Mucosa of descending colon (tissue), 3 donors: ENCODE results near the gene CCDC148. TPM values are rescaled to one million over a fixed set of nuclear protein-coding genes. Genes with fewer than 3 reads are reported as not detected.

Source experiments
- ATAC-seq: fragments of 200-7000 bp; cut with Tn5 transposase; one replicate; pipeline ENCODE4 v1.9.1; 2020; ENCODE audit warnings: mild to moderate bottlenecking, moderate library complexity
- DNase-seq, 3 donors: peaks; one replicate each; pipeline ENCODE4 v3.0.0-alpha.2; 2020
- H3K36me3 ChIP-seq: fragments of 200-600 bp; one replicate; pipeline ENCODE4 v1.8.0; 2021; ENCODE audit warnings: low read depth, mild to moderate bottlenecking
- H3K4me1 ChIP-seq: fragments of 200-600 bp; one replicate; pipeline ENCODE4 v1.8.0; 2021; ENCODE audit warnings: low read depth, mild to moderate bottlenecking
- H3K4me3 ChIP-seq: fragments of 200-600 bp; one replicate; pipeline ENCODE4 v1.8.0; 2021; ENCODE audit warnings: mild to moderate bottlenecking
- H3K9me3 ChIP-seq: fragments of 200-600 bp; one replicate; pipeline ENCODE4 v1.8.0; 2021; ENCODE audit warnings: mild to moderate bottlenecking
- intact Hi-C, 2 donors: fragments of 100-400 bp; cut with DNase I in 1 of 2; cut with micrococcal nuclease in 1 of 2; formaldehyde crosslinking; loops; one replicate each; pipeline versions ENCODE4 v1.11.0 to v1.11.1; 2022; cut with DNase I, micrococcal nuclease
- total RNA-seq, 3 donors: library from RNA; stranded (reverse); fragmentation: NEBNext Ultra II Directional in 2 of 3; extraction: Animal tissue kit (Norgen Biotek cat#: 25700) in 2 of 3; gene quantifications; one replicate each; pipeline versions ENCODE4 v1.2.1 to v1.2.4, GENCODE V29; 2021 to 2023
- TF ChIP-seq, protein P1 (sequence below): fragments of 200-600 bp; IDR thresholded peaks from one replicate; pipeline ENCODE4 v1.8.0; 2022; ENCODE audit warnings: antibody characterized with exemption, mild to moderate bottlenecking
- donor health status: DM: no; HTN: no; CAD: no; lungs with moderate emphysema.
- donor health status: DM: no; HTN: no; CAD: no.
- donor health status: DM: no; HTN: yes; CAD: no.

The CCDC148 gene
- total RNA-seq, 3 donors from 2014 or later, result 0.20 to 0.38 TPM; not detected in 1

DNA sequence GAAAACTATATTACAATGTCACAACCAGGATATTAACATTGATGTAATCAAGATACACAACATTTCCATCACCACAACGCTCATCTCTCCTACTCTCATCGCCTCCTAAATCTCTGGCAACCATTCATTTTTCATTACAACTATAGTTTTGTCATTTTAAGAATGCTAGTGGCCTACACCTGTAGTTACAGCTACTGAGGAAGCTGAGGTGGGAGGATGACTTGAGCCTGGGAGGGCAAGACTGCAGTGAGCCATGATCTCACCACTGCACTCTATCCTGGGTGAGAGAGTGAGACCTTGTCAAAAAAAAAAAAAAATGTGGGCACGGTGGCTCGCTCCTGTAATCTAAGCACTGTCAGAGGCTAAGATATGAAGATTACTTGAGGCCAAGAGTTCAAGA is 10.7 kb upstream of the CCDC148 start:
- TF ChIP-seq, protein P1, sequence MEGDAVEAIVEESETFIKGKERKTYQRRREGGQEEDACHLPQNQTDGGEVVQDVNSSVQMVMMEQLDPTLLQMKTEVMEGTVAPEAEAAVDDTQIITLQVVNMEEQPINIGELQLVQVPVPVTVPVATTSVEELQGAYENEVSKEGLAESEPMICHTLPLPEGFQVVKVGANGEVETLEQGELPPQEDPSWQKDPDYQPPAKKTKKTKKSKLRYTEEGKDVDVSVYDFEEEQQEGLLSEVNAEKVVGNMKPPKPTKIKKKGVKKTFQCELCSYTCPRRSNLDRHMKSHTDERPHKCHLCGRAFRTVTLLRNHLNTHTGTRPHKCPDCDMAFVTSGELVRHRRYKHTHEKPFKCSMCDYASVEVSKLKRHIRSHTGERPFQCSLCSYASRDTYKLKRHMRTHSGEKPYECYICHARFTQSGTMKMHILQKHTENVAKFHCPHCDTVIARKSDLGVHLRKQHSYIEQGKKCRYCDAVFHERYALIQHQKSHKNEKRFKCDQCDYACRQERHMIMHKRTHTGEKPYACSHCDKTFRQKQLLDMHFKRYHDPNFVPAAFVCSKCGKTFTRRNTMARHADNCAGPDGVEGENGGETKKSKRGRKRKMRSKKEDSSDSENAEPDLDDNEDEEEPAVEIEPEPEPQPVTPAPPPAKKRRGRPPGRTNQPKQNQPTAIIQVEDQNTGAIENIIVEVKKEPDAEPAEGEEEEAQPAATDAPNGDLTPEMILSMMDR, result no peak
- intact Hi-C loops, result no loop called here
- ATAC-seq (no peak), DNase-seq (no peak)
- Histone ChIP-seq H3K9me3 (no peaks in the 10 kb centered on the region), H3K4me1 (no peaks in the 10 kb centered on the region), H3K4me3 (no peak overlapping the region), H3K36me3 (no peaks in the 10 kb centered on the region)

DNA sequence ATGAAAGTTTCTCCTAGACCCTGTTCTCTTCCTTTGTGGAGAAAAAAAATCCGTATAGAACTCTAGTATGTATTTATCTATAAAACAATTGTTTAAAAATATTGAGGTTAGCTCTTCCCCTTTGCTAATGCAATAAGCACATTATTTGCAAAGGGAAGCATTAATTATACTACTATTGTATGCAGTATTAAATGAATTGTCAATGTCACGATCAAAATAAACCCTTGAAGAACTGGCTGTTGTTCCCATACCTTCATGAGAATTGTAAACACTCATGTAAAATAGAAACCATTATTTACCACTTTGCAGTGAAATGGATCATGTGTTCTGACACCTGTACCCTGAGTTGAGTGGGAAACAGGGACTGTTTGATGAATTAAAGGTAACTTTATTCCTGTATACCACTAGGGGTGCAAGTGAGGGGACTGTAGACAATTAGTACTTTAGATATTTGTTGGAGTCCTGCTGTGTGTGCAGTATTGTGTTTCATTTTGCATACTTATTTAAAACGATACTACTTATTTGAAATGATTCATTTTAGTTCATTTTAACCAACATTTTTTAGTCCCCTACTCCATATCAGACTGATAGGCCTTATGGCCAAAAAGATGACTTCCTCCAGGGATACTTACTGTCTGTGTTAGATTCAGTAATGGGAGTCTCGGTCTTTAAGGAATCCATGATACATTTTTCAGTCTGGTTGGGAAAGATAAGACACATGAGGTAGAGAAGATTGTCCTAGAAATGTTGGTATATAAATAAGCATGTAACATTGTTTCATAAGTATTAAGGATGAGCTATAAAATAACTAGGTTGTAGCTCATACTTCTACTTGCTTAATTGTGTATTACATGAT is 8.1 kb upstream of the CCDC148 start:
- ATAC-seq (peak; percentile 48), DNase-seq (no peak)
- TF ChIP-seq, protein P1, result no peak
- intact Hi-C loops, result no loop called here
- Histone ChIP-seq H3K4me1 (no peaks in the 10 kb centered on the region), H3K36me3 (no peaks in the 10 kb centered on the region), H3K4me3 (no peak overlapping the region), H3K9me3 (no peaks in the 10 kb centered on the region)

DNA sequence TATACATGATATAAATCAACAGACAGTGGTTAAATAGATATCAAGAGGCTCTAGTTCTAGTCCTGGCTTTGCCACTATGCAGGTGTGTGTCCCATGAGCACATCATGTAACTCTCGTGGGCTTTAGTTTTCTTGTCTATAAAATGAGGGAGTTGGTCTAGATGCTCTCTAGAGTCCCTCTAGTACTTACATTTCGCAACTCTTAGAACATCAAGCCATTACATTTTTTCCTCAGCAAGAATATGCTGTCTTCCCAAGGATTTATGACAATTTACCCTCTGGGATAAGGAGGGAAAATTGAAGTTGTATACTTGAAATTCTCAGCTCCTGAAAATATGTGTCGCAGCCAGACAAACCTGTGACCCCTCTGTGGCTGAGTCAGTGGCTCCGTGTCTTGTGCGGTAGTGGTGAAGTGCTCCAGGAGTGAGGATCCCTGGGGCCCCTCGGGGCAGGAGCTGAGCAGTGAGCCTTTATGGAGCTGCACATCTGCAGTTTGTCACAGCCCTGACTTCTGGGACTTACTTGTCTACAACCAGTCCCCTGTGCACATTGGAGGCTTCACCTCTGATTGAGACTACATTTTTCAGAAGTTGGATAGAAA is 7.0 kb upstream of the CCDC148 start:
- ATAC-seq (no peak), DNase-seq (no peak)
- intact Hi-C loops, result no loop called here
- no peaks in the 10 kb centered on the region for H3K9me3 ChIP-seq
- no peak overlapping the region for H3K4me3 ChIP-seq
- TF ChIP-seq, protein P1, result no peak
- no peaks in the 10 kb centered on the region for H3K36me3 ChIP-seq
- peaks cover under 1% of the 10 kb centered on the region for H3K4me1 ChIP-seq

DNA sequence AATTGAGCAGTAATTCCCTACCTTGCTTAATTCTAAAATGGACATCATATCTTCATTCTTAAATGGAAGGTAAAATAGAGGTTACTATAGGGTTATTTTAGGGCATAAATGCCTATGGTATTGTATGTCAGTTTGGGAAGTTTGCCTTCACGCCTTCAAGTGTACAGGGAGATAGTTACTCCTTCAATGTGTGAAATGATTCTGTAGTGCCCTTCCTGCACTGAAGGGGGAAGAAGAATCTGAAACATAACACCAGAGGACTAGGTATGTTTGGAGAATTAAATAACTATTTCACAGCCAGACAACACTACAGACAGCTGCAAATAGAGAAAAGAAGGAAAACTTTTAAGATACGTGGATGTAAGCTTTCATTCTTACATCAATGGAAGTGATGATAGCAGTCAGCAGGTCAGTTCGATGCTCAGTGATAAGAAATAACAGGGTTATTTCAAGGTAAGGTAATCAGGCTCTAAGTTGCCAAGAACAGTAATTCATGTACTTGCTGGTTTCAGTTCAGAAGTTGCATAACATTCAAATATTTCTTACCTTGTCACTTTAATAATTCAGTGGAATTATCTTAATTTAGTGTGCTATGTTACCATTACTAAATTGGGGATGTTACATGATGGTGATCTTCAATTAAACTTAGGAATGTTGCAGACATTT is 4.2 kb upstream of the CCDC148 start:
- H3K4me1 ChIP-seq, result peaks cover 12% of the 10 kb centered on the region
- H3K4me3 ChIP-seq, result no peak overlapping the region
- TF ChIP-seq, protein P1, result no peak
- no peaks in the 10 kb centered on the region for H3K36me3 ChIP-seq
- DNase-seq (no peak), ATAC-seq (no peak)
- intact Hi-C loops, result no loop called here
- H3K9me3 ChIP-seq, result no peaks in the 10 kb centered on the region

DNA sequence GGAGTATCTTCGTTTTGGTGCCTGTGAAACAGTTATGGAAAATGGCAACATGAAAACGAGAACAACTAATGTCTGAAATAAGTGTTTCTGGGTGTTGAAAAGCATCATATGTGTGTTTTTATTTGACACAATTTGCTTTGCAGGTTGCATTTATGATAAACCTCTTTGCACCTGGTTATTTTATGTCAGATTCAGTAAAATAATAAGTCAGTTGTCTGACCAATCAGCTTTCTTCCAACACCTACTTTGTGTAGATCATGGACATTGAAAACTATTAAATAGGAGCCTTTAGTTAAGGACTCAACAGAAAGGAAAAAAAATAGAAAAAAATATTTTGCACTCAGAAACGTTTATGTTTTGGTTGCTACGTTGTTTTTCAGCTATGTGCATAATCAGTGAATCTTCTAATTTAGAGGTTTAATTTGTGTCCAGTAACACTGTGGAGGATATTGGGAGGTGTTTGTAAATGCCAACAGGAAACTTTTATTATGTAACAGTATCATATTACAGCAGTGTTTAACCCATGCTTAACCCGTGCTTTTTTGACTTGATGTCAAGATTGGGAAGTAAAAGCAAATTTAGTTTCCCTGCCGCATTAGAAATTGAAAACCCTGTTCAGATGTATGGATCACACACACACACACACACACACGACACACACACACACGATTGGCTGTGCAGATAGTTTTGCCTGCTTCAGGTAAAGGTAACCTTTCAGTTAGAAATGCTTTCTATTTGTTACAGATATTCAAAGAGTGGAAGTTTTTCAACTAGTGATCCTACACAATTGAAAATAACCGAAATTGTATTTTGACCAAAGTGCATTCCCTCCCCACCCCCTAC is 2.8 kb upstream of the CCDC148 start:
- DNase-seq (no peak), ATAC-seq (no peak)
- no peak overlapping the region for H3K4me3 ChIP-seq
- H3K36me3 ChIP-seq, result no peaks in the 10 kb centered on the region
- no peaks in the 10 kb centered on the region for H3K9me3 ChIP-seq
- TF ChIP-seq, protein P1, result no peak
- intact Hi-C loops, result loop anchor here in 1 of 2 donors (10.0 kb wide), 1 partner anchor 285 kb away; no protein-coding TSS in a partner anchor
- H3K4me1 ChIP-seq, result peaks cover 12% of the 10 kb centered on the region
